ENCODE data around the gene COL4A1. TPM values are rescaled to one million over a fixed set of nuclear protein-coding genes. Genes with fewer than 3 reads are reported as not detected.

Gene COL4A1
- total RNA-seq, 1 donor from 2014 or later = 105 TPM

DNA sequence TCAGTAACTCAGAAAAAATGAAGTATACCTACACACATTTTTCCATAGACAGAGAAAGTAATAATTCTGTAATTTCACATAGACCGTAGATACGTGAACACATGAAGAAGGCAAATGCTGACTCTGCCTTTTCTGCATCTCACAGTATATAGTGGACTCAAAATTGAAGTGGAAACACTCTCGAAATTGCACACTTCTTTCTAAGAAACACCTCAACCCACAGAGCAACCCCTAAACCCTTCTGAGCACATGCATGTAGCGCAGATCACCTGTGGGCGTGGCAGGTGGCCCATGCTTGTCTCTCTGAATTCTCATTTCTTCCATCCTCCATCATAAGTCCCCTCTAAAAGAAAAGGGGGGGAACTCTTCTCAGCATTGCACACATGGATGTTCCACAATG, 34.7 kb downstream of the COL4A1 start:
- Histone ChIP-seq H3K4me2 (no peak overlapping the region), H2AFZ (replicated peaks) (no peak overlapping the region), H3K27ac (no peak overlapping the region), H3K79me2 (ENCODE audit: low read depth) (peaks cover 7% of the 10 kb centered on the region), H3F3A (ENCODE audit: low read depth) (peaks cover 9% of the 10 kb centered on the region), H4K20me1 (ENCODE audit: low read depth) (peaks cover 48% of the 10 kb centered on the region), H3K27me3 (peaks cover 9% of the 10 kb centered on the region), H3K4me1 (peaks cover 22% of the 10 kb centered on the region), H3K36me3 (no peaks in the 10 kb centered on the region), H3K9me3 (ENCODE audit: low read depth) (no peaks in the 10 kb centered on the region), H3K9ac (no peak overlapping the region), H3K4me3 (no peak overlapping the region)
- TF ChIP-seq EZH2 (IDR thresholded peaks at IDR 0.05) = no peak
- Mint-ChIP-seq H3K27me3 (ENCODE audit: insufficient read depth, low read depth) (peaks cover 6% of the 10 kb centered on the region), H3K27ac (no peak overlapping the region), H3K9me3 (peaks cover 8% of the 10 kb centered on the region), H3K36me3 (peaks cover 14% of the 10 kb centered on the region), H3K4me1 (peaks cover 25% of the 10 kb centered on the region), H3K4me3 (no peak overlapping the region)
- no peak for DNase-seq (ENCODE audit: low spot score)

- no peak for DNase-seq (ENCODE audit: low spot score)
These were observed 35.6 kb downstream of the COL4A1 start for GRCh38 chr13:110271313-110271712.

DNA sequence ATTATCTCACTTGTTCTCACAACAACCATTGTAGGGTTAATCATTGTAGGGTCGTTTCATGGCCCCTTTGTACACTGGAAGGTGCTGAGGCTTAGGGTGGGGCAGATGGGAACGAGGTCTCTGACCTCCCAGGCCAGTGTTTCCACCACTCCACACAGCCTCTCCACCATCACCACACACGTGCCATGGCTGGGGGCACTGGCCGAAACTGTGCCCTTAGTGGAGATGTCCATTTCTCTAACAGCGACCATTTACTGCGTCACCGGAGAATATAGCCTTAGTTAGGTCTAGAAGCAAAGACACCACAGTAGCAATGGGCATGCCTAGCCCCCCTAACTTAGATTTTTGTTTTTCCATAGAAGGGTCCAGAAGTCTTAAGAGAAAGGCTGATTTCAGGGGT, 36.5 kb downstream of the COL4A1 start:
- peaks cover 65% of the 10 kb centered on the region for H4K20me1 ChIP-seq (ENCODE audit: low read depth)
- Mint-ChIP-seq H3K4me3 (no peak overlapping the region), H3K4me1 (peaks cover 42% of the 10 kb centered on the region), H3K36me3 (peaks cover 7% of the 10 kb centered on the region), H3K27ac (no peak overlapping the region), H3K27me3 (ENCODE audit: insufficient read depth, low read depth) (peaks cover 10% of the 10 kb centered on the region), H3K9me3 (peaks cover under 1% of the 10 kb centered on the region)
- H3K9me3 ChIP-seq (ENCODE audit: low read depth) = no peaks in the 10 kb centered on the region
- H2AFZ ChIP-seq (replicated peaks) = no peak overlapping the region
- TF ChIP-seq EZH2phosphoT487 (IDR thresholded peaks at IDR 0.05) (no peak), CTCF (IDR thresholded peaks at IDR 0.05) (no peak), EZH2 (IDR thresholded peaks at IDR 0.05) (no peak)
- peaks cover 7% of the 10 kb centered on the region for H3K79me2 ChIP-seq (ENCODE audit: low read depth)
- no peak overlapping the region for H3K4me2 ChIP-seq
- H3K9ac ChIP-seq = no peak overlapping the region
- no peaks in the 10 kb centered on the region for H3K36me3 ChIP-seq
- H3K27ac ChIP-seq = no peak overlapping the region
- peaks cover 39% of the 10 kb centered on the region for H3K4me1 ChIP-seq
- peaks cover 24% of the 10 kb centered on the region for H3F3A ChIP-seq (ENCODE audit: low read depth)
- H3K27me3 ChIP-seq = peaks cover 9% of the 10 kb centered on the region
- DNase-seq (ENCODE audit: low spot score) = no peak
- no peak overlapping the region for H3K4me3 ChIP-seq

More at GRCh38 chr13:110271313-110271712, 35.6 kb downstream of the COL4A1 start:
- H3K4me1 ChIP-seq = peaks cover 31% of the 10 kb centered on the region
- H4K20me1 ChIP-seq (ENCODE audit: low read depth) = peaks cover 57% of the 10 kb centered on the region
- no peak overlapping the region for H2AFZ ChIP-seq (replicated peaks)
- Mint-ChIP-seq H3K27ac (no peak overlapping the region), H3K27me3 (ENCODE audit: insufficient read depth, low read depth) (peaks cover 6% of the 10 kb centered on the region), H3K9me3 (peaks cover 8% of the 10 kb centered on the region), H3K36me3 (peaks cover 13% of the 10 kb centered on the region), H3K4me1 (peaks cover 34% of the 10 kb centered on the region), H3K4me3 (no peak overlapping the region)
- no peaks in the 10 kb centered on the region for H3K36me3 ChIP-seq
- H3K4me2 ChIP-seq = no peak overlapping the region
- H3K79me2 ChIP-seq (ENCODE audit: low read depth) = peaks cover 7% of the 10 kb centered on the region
- no peak overlapping the region for H3K27ac ChIP-seq
- peaks cover 18% of the 10 kb centered on the region for H3F3A ChIP-seq (ENCODE audit: low read depth)
- TF ChIP-seq EZH2phosphoT487 (IDR thresholded peaks at IDR 0.05) (no peak), EZH2 (IDR thresholded peaks at IDR 0.05) (no peak), CTCF (IDR thresholded peaks at IDR 0.05) (no peak)
- peaks cover 9% of the 10 kb centered on the region for H3K27me3 ChIP-seq
- no peak overlapping the region for H3K9ac ChIP-seq
- no peaks in the 10 kb centered on the region for H3K9me3 ChIP-seq (ENCODE audit: low read depth)
- H3K4me3 ChIP-seq = no peak overlapping the region

GRCh38 chr13:110269509-110270185, 37.3 kb downstream of the COL4A1 start:
- Histone ChIP-seq H3K36me3 (no peaks in the 10 kb centered on the region), H2AFZ (replicated peaks) (no peak overlapping the region), H3K79me2 (ENCODE audit: low read depth) (peaks cover 7% of the 10 kb centered on the region), H3K4me1 (peaks cover 48% of the 10 kb centered on the region), H3F3A (ENCODE audit: low read depth) (peaks cover 33% of the 10 kb centered on the region), H3K9ac (no peak overlapping the region), H4K20me1 (ENCODE audit: low read depth) (peaks cover 74% of the 10 kb centered on the region), H3K27ac (no peak overlapping the region), H3K4me3 (no peak overlapping the region), H3K27me3 (peaks cover 9% of the 10 kb centered on the region), H3K9me3 (ENCODE audit: low read depth) (no peaks in the 10 kb centered on the region), H3K4me2 (no peak overlapping the region)
- Mint-ChIP-seq H3K27me3 (ENCODE audit: insufficient read depth, low read depth) (peaks cover 10% of the 10 kb centered on the region), H3K4me1 (peaks cover 46% of the 10 kb centered on the region), H3K36me3 (peaks cover 7% of the 10 kb centered on the region), H3K9me3 (no peaks in the 10 kb centered on the region), H3K4me3 (no peak overlapping the region), H3K27ac (no peak overlapping the region)
- DNase-seq (ENCODE audit: low spot score) = no peak
- no peak for TF ChIP-seq EZH2 (IDR thresholded peaks at IDR 0.05)
- TF ChIP-seq EZH2phosphoT487 (IDR thresholded peaks at IDR 0.05) = no peak
- no peak for TF ChIP-seq CTCF (IDR thresholded peaks at IDR 0.05)

All from neural progenitor cell (in vitro differentiated cells).